HepG2 (cell line): ENCODE data around the gene OS9.

Source experiments
- EZH2 ChIP-seq: conservative IDR thresholded peaks from 2 replicates; pipeline ENCODE4 v1.6.1; 2012; ENCODE audit warnings: mild to moderate bottlenecking, low read depth, low read length, moderate library complexity
- FOXO1 ChIP-seq: sonication (generic); formaldehyde crosslinking; IDR thresholded peaks from 2 replicates; pipeline ENCODE4 v1.4.0; 2020; ENCODE audit warnings: missing genetic modification reagents
- RAD21 ChIP-seq: fragments of 450-650 bp; formaldehyde crosslinking; IDR thresholded peaks from 2 replicates; pipeline ENCODE4 v1.5.0; 2020; ENCODE audit warnings: mild to moderate bottlenecking
- ZNF572 ChIP-seq: sonication (generic); formaldehyde crosslinking; IDR thresholded peaks from 2 replicates; pipeline ENCODE4 v1.5.1; 2020; ENCODE audit warnings: mild to moderate bottlenecking, missing genetic modification reagents
- TF ChIP-seq, protein P1 (sequence below): sonication (generic); formaldehyde crosslinking; IDR thresholded peaks from 2 replicates; pipeline ENCODE4 v1.5.0; 2020; ENCODE audit warnings: mild to moderate bottlenecking, missing genetic modification reagents, moderate library complexity

DNA sequence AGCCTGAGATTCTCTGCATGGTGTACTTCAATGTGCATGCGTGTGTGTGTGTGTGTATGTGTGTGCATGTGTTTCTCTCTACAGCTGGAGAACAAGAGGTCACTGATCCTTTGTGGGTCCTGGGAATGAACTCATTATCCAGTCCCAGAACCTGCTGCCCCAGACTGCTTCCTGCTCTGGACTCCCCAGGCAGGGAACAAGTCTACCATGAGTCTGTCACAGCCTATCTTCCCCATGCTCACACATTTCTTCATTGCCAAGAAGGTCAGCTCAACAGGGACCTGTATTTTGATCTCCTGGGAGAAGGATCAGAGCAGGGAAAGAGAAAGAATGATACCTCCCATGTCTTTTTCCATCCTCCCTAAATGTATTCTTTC is 47.5 kb downstream of the OS9 start:
- TF ChIP-seq ZNF572 (CRISPR knock-in tag) (no peak), EZH2 (no peak), FOXO1 (no peak), RAD21 (CRISPR knock-in tag) (no peak)
- TF ChIP-seq, protein P1, sequence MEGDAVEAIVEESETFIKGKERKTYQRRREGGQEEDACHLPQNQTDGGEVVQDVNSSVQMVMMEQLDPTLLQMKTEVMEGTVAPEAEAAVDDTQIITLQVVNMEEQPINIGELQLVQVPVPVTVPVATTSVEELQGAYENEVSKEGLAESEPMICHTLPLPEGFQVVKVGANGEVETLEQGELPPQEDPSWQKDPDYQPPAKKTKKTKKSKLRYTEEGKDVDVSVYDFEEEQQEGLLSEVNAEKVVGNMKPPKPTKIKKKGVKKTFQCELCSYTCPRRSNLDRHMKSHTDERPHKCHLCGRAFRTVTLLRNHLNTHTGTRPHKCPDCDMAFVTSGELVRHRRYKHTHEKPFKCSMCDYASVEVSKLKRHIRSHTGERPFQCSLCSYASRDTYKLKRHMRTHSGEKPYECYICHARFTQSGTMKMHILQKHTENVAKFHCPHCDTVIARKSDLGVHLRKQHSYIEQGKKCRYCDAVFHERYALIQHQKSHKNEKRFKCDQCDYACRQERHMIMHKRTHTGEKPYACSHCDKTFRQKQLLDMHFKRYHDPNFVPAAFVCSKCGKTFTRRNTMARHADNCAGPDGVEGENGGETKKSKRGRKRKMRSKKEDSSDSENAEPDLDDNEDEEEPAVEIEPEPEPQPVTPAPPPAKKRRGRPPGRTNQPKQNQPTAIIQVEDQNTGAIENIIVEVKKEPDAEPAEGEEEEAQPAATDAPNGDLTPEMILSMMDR (CRISPR knock-in tag): no peak
